NCI-H1105 (cell line): ENCODE results near the gene RPH3AL.
"Not testable (repeated sequence)": the region's sequence is repeated elsewhere in the genome, so short reads cannot be mapped to it uniquely, and the experiment has no call there.

Source experiments
- DNase-seq: peaks from one replicate; lab custom pipeline; 2025; lab: John Stamatoyannopoulos, UW

RPH3AL gene

GRCh38 chr17:379531-380465 is 27.2 kb upstream of the RPH3AL start:
- DNase-seq = no peak

DNA sequence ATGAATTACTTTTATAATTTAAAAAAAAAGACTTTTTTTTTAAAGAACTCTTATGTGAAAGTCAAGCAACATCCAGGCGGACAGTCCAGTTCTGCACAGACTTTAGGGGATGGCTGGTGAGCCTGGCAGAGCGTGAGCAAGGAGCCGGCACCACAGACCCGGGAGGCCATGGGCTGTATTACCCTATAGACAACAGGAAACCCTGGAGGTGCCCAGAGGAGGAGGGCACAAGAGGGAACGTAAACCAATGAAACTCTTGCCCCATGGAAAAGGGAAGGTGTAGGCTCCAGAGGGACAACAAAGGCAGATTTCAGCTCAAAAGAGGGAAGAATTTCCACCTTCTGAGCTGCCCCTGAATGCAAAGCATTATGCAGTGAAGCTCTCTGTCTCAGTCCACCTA is 25.5 kb upstream of the RPH3AL start:
- DNase-seq = no peak

GRCh38 chr17:376936-377863 is 24.6 kb upstream of the RPH3AL start:
- DNase-seq = no peak

GRCh38 chr17:373613-374230 is 21.1 kb upstream of the RPH3AL start:
- no peak for DNase-seq

DNA sequence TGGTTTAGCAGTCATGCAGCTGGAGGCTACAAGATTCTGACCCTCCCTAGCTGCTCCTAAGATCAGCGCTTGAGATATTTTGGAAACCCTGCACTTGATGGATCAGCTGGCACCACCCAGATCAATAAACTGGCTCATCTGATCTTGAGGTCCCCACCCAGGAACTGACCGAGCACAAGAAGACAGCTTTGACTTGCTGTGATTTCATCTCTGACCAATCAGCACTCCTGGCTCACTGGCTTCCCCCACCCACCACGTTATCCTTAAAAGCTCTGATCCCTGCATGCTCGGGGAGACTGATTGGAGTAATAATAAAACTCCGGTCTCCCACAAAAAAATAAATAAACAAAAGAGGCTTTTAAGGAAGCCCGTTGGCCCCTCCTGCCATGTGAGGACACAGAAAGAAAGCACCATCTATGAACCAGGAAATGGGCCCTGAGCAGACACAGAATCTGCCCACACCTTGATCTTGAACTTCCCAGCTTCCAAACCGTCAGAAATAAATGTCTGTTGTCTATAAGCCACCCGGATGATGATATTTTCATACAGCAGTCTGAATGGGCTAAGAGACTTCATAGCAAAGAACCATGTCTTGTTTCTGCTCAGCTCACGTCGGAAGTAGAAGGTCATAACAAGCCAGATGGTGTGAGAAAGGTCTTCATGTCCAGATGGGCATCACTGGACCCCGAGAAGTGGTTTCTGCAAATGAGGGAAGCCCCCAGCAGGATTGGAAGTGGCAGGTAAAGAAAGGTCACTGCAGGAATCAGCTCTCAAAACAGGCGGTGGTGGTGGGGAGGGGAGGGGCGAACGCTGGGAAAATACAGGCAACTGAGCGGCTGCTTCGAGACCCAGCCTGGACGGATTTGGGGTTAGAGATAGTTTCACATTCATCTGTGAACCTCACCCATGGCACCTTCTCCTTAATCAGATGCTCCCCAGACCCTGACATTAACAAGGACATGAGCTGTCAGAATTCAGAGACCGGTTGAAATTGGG is 19.8 kb upstream of the RPH3AL start:
- no peak for DNase-seq

DNA sequence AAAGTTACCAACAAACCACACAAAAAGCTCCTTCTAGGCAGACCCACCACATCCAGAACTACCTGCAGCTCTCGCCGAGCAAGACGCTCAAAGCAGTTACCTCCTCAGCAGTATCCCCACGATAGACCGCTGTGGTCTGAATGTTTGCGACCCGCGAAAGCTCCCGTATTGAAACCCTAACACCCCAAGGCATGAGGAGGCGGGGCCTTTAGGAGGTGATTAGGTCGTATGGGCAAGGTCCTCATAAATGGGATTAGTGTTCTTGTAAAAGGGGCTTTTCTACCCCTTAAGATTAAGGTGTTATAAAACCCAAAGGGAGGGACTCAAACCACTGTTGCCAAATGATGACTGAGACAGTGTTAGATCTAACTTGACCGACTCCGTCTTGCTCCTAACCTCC is 19.0 kb upstream of the RPH3AL start:
- DNase-seq = no peak

DNA sequence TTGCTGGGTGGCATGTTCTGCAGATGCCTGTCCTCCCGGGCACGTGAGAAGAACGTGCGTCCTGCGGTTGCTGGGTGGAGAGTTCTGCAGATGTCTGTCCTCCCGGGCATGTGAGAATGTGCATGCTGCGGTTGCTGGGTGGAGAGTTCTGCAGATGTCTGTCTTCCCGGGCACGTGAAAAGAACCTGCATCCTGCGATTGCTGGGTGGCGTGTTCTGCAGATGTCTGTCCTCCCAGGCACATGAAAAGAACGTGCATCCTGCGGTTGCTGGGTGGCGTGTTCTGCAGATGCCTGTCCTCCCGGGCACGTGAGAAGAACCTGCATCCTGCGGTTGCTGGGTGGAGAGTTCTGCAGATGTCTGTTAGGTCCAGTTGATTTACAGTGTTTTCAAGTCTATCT is 15.0 kb upstream of the RPH3AL start:
- DNase-seq = not testable (repeated sequence)

DNA sequence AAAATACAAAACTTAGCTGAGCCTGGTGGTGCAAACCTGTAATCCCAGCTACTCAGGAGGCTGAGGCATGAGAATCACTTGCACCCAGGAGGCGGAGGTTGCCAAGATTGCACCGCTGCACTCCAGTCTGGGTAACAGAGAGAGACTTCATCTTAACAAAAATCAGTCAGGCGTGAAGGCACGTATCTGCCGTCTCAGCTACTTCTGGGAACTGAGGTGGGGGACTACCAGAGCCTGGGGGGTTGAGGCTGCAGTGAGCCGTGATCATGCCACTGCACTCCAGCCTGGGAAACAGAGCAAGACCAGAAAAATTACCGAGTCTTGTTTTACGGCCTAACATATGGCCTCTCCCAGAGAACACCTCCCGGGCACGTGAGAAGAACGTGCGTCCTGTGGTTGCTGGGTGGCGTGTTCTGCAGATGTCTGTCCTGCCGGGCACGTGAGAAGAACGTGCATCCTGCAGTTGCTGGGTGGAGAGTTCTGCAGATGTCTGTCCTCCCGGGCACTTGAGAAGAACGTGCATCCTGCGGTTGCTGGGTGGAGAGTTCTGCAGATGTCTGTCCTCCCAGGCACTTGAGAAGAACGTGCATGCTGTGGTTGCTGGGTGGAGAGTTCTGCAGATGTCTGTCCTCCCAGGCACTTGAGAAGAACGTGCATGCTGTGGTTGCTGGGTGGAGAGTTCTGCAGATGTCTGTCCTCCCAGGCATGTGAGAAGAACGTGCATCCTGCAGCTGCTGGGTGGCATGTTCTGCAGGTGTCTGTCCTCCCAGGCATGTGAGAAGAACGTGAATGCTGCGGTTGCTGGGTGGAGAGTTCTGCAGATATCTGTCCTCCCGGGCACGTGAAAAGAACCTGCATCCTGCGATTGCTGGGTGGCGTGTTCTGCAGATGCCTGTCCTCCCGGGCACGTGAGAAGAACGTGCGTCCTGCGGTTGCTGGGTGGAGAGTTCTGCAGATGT is 14.3 kb upstream of the RPH3AL start:
- not testable (repeated sequence) for DNase-seq

GRCh38 chr17:364766-365165 is 12.2 kb upstream of the RPH3AL start:
- no peak for DNase-seq

- DNase-seq = no peak
These were observed 11.7 kb upstream of the RPH3AL start for GRCh38 chr17:364308-364707.

DNA sequence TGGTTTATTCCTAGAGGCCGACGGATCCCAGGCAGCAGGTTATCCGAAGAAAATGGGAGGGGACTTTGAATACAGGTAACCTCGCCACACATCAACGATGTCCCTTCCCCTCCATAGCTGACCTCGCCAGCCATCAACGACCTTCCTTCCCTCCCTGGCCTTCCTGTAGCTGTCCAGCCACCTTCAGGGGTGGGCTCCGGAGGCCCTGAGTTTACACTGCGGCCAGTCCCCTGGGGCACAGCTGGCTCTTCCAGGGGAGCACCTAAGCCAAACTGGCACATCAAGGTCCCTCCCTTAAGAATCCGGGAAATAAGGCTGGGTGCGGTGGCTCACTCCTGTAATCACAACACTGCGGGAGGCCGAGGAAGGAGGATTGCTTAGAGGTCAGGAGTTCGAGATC is 10.1 kb upstream of the RPH3AL start:
- no peak for DNase-seq

DNA sequence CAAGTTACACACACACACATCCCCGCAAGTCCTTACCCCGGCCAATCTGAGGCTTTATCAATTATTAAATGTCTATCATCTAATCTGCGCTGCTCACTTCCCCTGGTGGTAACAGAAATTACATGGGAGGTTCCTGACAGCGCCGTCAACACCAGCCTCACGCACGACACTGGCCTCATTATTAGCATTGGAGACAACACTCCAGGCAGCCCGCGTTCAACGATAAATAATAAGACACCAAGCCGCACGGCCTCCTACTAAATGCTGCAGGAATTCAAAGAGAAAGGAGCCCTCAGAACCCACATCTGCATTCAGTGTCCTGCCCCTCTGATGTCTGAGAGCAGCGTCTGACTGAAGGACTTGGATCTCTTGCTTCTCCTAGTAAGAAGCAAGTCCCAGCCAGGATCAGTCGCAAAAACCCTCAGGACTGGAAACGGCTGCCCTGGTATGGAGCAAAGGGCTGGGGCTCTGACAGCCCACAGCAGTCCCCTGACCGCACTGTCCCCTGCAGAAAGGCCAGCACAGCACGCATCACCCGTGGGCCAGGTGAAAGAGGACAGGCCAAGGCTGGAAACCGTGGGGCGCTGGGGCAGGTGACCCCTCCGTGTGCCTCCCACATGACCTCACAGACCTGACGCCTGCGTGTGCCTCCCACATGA is 7.6 kb upstream of the RPH3AL start:
- no peak for DNase-seq

DNA sequence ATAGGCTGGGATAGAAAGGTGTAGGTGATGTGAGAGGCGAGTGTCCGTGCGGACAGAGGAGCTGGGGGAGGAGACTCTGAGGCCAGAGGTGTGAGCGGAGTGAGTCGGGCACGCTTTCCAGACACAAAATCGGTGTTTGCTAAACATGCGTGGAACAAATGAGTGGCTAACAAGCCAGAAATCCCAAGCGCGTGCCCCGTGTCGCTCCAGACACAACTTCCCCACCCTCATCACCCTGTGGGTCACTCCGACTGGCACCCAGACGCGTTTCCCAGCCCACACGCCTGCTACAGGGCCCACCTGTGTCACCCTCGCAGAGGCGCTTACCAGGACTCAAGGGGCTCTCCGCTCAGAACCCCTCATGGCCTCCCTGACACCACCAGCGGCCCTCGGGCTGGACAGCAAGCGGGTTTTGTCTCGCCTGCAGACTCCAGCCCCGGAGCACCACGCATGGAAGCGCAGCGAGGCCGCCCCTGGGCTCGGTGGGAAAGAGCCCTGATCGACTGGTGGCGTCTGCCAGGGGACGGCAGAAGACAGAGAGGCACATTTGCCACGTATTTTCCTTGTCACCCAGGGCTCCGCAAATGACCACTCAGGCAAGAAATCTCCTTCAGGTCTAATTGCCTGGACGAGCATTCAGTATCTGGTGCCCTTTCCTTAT is 6.0 kb upstream of the RPH3AL start:
- no peak for DNase-seq

DNA sequence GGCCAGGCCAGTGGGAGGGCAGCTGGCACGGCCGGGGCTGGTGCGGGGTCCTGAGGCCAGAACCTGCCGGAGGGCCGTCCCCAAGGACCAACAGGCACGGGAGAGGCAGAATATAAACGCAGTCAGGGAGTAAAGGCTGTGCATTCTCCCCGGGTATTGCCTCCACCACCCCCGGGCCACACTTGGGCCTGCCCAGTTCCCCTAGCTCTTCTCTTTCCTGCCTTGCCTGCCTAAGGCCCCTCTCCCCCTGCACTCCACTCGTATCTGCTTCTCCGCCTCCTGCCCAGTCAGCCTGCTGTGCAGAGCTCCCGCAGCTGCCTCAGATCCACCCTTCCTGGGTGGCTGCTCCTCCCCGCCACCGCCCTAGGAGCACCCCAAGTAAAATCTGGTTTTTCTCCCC is 5.0 kb upstream of the RPH3AL start:
- no peak for DNase-seq

GRCh38 chr17:356671-357434 is 4.2 kb upstream of the RPH3AL start:
- DNase-seq = no peak

GRCh38 chr17:354651-355556 is 2.3 kb upstream of the RPH3AL start:
- no peak for DNase-seq

GRCh38 chr17:353838-354234 is 1.2 kb upstream of the RPH3AL start:
- no peak for DNase-seq
